Stimulated activated CD4-positive, alpha-beta T cell treated with anti-CD3 and anti-CD28 coated beads, Interleukin-15, amount 100 ng/mL, for 1 hour (primary cell): ENCODE measurements around the gene PRCP.

Experiments used
- DNase-seq, 2 donors: peaks; one replicate each; pipeline ENCODE4 v3.0.0-alpha.2; 2020; ENCODE audit warnings: low read depth in 1 of 2, low spot score in 1 of 2

PRCP gene

DNA sequence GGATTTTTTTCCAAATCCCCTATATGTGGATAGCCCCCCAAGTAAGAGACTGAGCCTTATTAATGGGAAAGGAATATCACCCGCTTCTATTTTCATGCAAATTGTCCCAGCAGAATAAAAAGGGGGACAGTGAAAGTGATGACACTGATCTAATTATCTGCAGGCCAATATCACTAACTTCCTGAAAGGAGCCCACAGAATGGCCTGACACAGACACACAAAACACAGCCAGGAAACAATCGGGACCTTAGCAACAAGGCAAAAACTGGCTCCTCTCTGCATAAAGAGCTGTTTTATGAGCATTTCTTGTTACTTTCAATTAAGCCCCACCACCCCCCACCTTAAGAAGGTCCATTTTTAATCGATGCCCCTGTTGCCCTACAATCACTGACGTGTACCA, 112.2 kb downstream of the PRCP start:
- no peak for DNase-seq

DNA sequence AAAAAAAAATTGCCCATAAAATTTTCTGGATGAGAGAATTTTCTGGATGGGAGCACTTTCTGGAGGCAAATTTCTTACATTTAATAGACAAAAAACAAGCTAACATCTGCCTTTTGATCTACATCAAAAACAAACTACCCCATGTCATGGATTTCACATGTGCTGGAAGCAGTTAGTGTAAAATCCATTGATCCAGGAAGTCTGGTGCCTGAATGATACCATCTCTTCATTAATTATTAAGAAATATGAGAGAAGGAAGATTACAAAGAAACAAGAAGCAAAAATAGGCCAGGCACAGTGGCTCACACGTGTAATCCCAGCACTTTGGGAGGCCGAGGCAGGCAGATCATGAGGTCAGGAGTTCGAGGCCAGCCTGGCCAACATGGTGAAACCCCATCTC, 113.4 kb downstream of the PRCP start:
- DNase-seq = no peak

DNA sequence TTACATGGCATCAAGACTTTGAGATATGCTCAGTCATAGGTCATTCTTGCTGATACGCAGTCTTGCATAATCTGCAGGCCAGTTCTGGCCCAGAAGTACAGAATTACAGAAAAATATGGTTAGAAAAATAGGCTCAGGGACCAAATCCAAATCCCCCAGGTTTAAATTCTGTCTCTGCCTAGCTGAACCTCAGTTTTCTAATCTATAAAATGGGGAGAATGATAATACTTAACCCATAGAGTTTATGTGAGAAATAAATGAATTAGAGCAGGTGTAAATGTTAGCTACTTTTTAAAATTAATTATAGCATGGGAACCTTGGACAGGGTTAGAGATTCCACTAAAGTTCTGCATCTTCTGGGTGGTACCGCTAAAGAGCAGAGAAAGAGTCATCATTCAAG, 114.2 kb downstream of the PRCP start:
- no peak for DNase-seq

DNA sequence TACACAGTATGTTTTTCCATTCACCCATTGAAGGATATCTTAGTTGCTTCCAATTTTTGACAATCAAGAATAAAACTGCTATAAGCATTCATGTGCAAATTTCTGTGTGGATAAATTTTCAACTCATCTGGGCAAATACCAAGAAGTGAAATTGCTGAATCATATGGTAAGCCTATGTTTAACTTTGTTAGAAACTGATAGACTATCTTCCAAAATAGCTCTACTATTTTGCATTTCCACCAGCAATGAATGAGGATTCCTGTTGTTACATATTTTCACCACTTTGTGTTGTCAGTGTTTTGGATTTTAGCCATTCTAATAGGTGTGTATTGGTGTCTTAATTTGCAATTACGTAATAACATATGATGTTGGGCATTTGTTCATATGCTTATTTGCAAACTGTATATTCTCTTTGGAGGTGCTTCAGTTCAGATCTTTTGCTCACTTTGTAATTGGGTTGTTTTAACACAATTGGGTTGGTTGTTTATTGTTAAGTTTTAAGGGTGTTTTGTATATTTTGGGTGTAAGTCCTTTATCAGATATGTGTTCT, 117.3 kb downstream of the PRCP start:
- no peak for DNase-seq

DNA sequence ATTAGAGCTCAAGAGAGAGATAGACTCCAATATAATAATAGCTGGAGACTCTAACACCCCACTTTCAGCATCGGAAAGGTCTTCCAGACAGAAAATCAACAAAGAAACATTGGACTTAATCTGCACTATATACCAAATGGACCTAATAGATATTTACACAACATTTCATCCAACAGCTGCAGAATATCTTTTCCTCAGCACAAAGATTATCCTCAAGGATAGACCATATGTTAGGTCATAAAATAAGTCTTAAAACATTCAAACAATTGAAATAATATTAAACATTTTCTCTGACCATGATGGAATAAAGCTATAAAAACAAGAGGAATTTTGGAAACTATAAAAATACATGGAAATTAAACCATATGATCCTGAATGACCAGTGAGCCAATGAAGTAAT, 121.5 kb downstream of the PRCP start:
- DNase-seq = no peak

DNA sequence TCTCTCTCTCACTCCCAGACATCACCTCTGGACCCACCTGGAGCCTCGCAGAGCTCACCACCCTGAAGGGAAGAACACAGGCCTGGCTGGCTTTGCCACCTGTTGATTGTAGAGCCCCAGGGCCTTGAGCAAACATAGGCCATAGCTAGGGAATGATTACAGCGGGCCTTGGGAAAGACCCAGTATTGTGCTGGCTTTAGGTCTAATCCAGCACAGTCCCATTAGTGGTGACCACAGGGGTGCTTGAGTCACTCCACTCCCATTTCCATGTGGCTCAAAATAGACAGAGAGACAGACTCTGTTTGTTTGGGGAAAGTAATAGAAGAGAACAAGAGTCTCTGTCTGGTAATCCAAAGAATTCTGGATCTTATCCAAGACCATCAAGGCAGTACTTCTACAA, 123.9 kb downstream of the PRCP start:
- no peak for DNase-seq

DNA sequence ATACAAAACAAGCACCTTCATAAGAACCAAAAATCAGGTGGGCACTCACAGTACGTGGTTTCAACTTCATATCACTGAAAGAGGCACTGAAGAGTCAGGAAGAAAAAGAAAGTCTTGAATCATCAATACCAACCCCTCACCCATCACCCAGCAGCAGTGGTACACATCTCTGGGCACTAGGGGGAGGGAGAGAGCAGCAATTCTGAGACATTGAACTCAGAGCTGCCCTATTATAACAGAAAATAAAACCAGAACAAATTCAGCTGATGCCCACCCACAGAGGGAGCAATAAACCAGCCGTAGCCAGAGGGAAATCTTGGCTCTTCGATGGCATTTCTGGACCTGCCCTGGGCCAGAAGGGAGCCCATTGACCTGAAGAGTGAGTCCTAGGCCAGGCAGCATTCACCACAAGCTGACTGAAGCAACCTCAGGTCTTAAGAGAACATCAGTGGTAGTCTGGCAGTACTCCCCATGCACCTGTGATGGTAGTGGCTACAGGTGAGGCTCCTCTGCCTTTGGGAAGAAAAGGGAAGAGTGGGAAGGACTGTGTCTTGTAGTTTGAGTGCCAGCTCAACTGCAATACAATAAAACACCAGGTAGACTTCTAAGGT, 124.4 kb downstream of the PRCP start:
- no peak for DNase-seq

DNA sequence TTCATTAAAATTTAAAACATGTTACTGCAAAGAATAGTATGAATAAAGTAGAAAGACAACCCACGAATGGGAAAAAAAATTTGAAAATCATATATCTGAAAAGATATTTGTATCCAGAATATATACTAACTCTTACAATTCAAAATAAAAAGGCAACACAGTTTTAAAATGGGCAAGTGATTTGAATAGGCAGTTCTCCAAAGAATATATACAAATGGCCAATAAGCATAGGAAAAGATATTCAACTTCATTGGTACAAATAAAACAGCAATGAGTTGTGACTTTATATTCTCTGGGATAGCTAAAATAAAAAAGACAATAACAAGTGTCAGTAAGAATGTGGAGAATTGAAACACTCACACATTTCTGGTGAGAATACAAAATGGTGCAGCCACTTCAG, 125.0 kb downstream of the PRCP start:
- DNase-seq = no peak
